SK-N-SH (cell line): ENCODE measurements around the gene ZNF541. TPM values are rescaled to one million over a fixed set of nuclear protein-coding genes. Genes with fewer than 3 reads are reported as not detected.
A peak's percentile ranks its signal among the peaks of the same experiment; 100 is the strongest.

Source experiments
- CTCF ChIA-PET: fragments of 300-600, 350-600 bp; formaldehyde crosslinking; extraction: SDS; loops from one replicate; lab custom pipeline; 2021; lab: Yijun Ruan, JAX
- POLR2A ChIA-PET: fragments of 350-600 bp; sonication (Branson Sonifier 250); formaldehyde crosslinking; extraction: SDS; loops from one replicate; lab custom pipeline; 2020; ENCODE audit warnings: antibody characterized with exemption, inconsistent platforms; lab: Yijun Ruan, JAX
- DNase-seq: peaks from one replicate; pipeline ENCODE4 v3.0.0; 2012
- H2AFZ ChIP-seq: fragments of 200-600 bp; sonication (generic); 2 replicates; pipeline ENCODE4 v1.8.1; 2016; ENCODE audit warnings: antibody characterized with exemption, mild to moderate bottlenecking, low read depth
- H3F3A ChIP-seq: fragments of 200-600 bp; sonication (generic); replicated peaks from 2 replicates; pipeline ENCODE3; 2016; ENCODE audit warnings: antibody characterized with exemption, mild to moderate bottlenecking; ENCODE audit not compliant: insufficient read depth
- H3K27ac ChIP-seq, 2 experiments: fragments of 200-500 bp in 1 of 2; fragments of 200-600 bp in 1 of 2; sonication (Bioruptor generic) in 1 of 2; sonication (generic), shearing (Covaris generic) in 1 of 2; 2 replicates each; pipeline versions ENCODE4 v1.5.1 to v1.6.1; 2014 to 2016; ENCODE audit warnings: low read depth in 2 of 2, inconsistent platforms in 1 of 2, low read length in 1 of 2, mild to moderate bottlenecking in 1 of 2, mixed read lengths in 1 of 2
- H3K27me3 ChIP-seq: fragments of 200-600 bp; sonication (generic), shearing (Covaris generic); 2 replicates; pipeline ENCODE4 v1.6.1; 2016; ENCODE audit warnings: mixed run types; ENCODE audit not compliant: insufficient read depth
- H3K36me3 ChIP-seq, 2 experiments: fragments of 200-500 bp in 1 of 2; fragments of 200-600 bp in 1 of 2; sonication (Bioruptor generic) in 1 of 2; sonication (generic) in 1 of 2; replicated peaks in 1 of 2; 2 replicates each; pipeline versions ENCODE3 to v1.5.1; 2014 to 2016; ENCODE audit warnings: low read length in 1 of 2, mild to moderate bottlenecking in 1 of 2; ENCODE audit not compliant: insufficient read depth in 2 of 2, control insufficient read depth in 1 of 2
- H3K4me1 ChIP-seq, 2 experiments: fragments of 200-500 bp in 1 of 2; fragments of 200-600 bp in 1 of 2; sonication (Bioruptor generic) in 1 of 2; sonication (generic), shearing (Covaris generic) in 1 of 2; 2 replicates each; pipeline versions ENCODE4 v1.5.1 to v1.6.1; 2014 to 2016; ENCODE audit warnings: low read depth in 1 of 2, low read length in 1 of 2, mixed run types in 1 of 2; ENCODE audit not compliant: insufficient read depth in 2 of 2, control insufficient read depth in 1 of 2
- H3K4me2 ChIP-seq: fragments of 200-600 bp; sonication (generic), shearing (Covaris generic); 2 replicates; pipeline ENCODE4 v1.6.1; 2017; ENCODE audit warnings: mixed run types
- H3K4me3 ChIP-seq, 2 experiments: fragments of 200-500 bp in 1 of 2; fragments of 200-600 bp in 1 of 2; sonication (Bioruptor generic) in 1 of 2; sonication (generic), shearing (Covaris generic) in 1 of 2; 2 replicates each; pipeline versions ENCODE4 v1.5.1 to v1.8.1; 2014 to 2016; ENCODE audit warnings: low read depth in 2 of 2, inconsistent platforms in 1 of 2, low read length in 1 of 2, mild to moderate bottlenecking in 1 of 2, mixed read lengths in 1 of 2, moderate library complexity in 1 of 2
- H3K79me2 ChIP-seq: fragments of 200-600 bp; sonication (generic); 2 replicates; pipeline ENCODE4 v1.8.1; 2017; ENCODE audit warnings: mild to moderate bottlenecking; ENCODE audit not compliant: insufficient read depth
- H3K9ac ChIP-seq: fragments of 200-600 bp; sonication (generic); 2 replicates; pipeline ENCODE4 v1.6.1; 2017; ENCODE audit warnings: mixed run types
- H3K9me2 ChIP-seq: fragments of 200-600 bp; sonication (generic); 2 replicates; pipeline ENCODE4 v1.6.1; 2017; ENCODE audit warnings: mixed run types
- H3K9me3 ChIP-seq: fragments of 200-600 bp; sonication (generic); 2 replicates; pipeline ENCODE4 v1.6.1; 2017; ENCODE audit warnings: mixed run types, mild to moderate bottlenecking, moderate library complexity
- H4K20me1 ChIP-seq: fragments of 200-600 bp; sonication (generic); 2 replicates; pipeline ENCODE4 v1.6.1; 2017; ENCODE audit warnings: mild to moderate bottlenecking, mixed run types; ENCODE audit not compliant: insufficient read depth
- CTCF ChIP-seq: fragments of 200-600 bp; sonication (generic); IDR thresholded peaks from 2 replicates; pipeline ENCODE4 v1.6.1; 2017; ENCODE audit warnings: antibody characterized with exemption, mild to moderate bottlenecking, moderate library complexity
- MAX ChIP-seq: IDR thresholded peaks from 2 replicates; pipeline ENCODE4 v1.4.0; 2012; ENCODE audit warnings: low read depth
- NRF1 ChIP-seq: IDR thresholded peaks from 2 replicates; pipeline ENCODE4 v1.6.1; 2012; ENCODE audit warnings: low read depth, mild to moderate bottlenecking, low read length
- REST ChIP-seq: IDR thresholded peaks from 2 replicates; pipeline ENCODE4 v1.6.1; 2012; ENCODE audit warnings: mild to moderate bottlenecking, low read depth, low read length, moderate library complexity
- TEAD4 ChIP-seq: IDR thresholded peaks from 2 replicates; pipeline ENCODE4 v1.4.0; 2012; ENCODE audit warnings: mild to moderate bottlenecking, borderline replicate concordance; ENCODE audit not compliant: insufficient read depth
- whole genome bisulfite sequencing: methylation state at CpG from one replicate; pipeline ENCODE4 v1.1.6; 2017; ENCODE audit warnings: low lambda C conversion rate; 5-methylcytosine and 5-hydroxymethylcytosine counted together
- polyA plus RNA-seq, 3 experiments: library from polyadenylated mRNA; depleted of rRNA; stranded (reverse); fragments of >200 nt; gene quantifications; 2 replicates each; pipeline ENCODE4 v1.2.3, GENCODE V29; 2012
- TF ChIP-seq, protein P1 (sequence below): IDR thresholded peaks from 2 replicates; pipeline ENCODE4; 2012

The ZNF541 gene
- polyA plus RNA-seq, 1 of the 3 experiments (the other 2 are of a cell fraction) = 0.08 TPM

DNA sequence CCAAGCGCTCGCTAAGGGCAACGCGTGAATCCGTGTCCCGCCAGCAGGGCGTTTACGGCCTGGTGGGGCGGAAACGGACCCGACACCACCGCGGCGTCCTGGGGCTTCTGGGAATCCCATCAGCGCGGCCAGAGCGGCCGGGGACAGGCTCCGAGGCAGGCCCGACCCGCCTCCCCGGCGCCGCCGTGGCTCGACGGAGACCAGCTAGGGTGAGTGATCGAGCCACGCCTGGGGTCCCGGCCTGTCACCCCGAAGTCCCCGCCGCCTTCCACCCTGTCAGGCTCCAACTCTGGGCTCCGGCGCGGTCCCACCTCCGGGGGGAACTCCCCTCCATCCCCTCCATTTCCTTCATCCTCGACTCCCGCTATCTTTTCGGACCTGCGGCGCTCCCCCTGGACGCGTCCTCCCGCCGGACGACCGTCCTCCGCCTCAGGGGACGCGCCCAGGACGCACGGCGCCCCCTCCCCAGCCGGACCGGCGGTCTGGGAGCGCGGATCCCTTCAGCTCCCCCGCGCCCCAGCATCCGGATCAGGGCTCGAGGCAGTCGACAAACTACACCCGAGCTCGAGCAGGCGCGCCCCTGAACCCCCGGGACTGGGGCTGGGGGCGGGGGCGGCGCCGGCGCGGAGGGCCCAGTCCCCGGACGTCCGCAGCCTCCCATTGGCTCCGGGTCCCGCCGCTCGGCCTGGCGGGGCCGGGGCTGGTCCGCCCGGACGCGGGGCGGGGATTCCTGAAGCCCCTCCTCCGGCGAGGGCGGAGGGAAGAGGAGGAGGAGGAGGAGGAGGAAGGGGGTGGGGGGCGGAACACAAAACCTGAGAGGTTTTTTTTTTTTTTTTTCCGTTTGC, 35.3 kb upstream of the ZNF541 start (continued):
- peak; percentile 5; the same call in 1 of the 2 replicates for TF ChIP-seq MAX

DNA sequence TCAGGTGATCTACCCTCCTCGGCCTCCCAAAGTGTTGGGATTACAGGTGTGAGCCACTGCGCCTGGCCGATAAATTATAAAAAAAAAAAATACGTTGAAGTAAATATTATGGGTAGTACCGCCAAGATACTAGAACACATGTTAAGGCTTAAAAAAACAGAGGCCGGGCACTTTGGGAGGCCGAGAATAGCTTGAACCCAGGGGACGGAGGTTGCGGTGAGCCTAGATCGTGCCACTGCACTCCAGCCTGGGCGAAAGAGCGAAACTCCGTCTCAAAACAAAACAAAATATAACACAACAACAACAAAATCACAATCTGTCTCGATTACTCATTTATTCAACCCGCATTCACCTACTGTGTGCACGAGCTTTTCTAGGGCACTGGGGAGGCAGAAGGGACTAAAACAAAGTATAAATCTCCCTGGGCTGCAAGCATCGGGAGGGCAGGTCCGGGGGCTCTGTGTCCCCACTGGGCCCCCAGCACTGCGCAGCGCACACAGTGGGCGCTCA, 34.7 kb upstream of the ZNF541 start:
- peak overlapping the region; percentile 87 to 99 for H3K4me3 ChIP-seq
- H3K79me2 ChIP-seq = peaks cover 57% of the 10 kb centered on the region
- H3K9me2 ChIP-seq = no peaks in the 10 kb centered on the region
- H3F3A ChIP-seq = peaks cover 22% of the 10 kb centered on the region
- H3K4me1 ChIP-seq = peaks cover 15 to 17% of the 10 kb centered on the region in 2 experiments; a peak in 2 of 4 replicates
- ChIA-PET CTCF (interaction anchor here (1.0 to 1.3 kb wide), 5 partner anchors 14 to 179 kb away, joined by 3 to 4 read pairs (median 3); partner anchors contain the start of genes EHD2 and KPTN), POLR2A (no interaction called here)
- WGBS = 56% methylated on average over 20 of the region's 21 CpGs
- 0 out of 2 replicates have a peak overlapping the region, but pooled peaks have one; percentile 91 for H2AFZ ChIP-seq
- no peak for DNase-seq
- H3K9me3 ChIP-seq = no peaks in the 10 kb centered on the region
- no peaks in the 10 kb centered on the region for H3K36me3 ChIP-seq
- peak overlapping the region; percentile 99 for H3K9ac ChIP-seq
- no peaks in the 10 kb centered on the region for H3K27me3 ChIP-seq
- peak overlapping the region; percentile 95 for H3K4me2 ChIP-seq
- H3K27ac ChIP-seq = peak overlapping the region; percentile 89 to 93
- peaks cover 15% of the 10 kb centered on the region for H4K20me1 ChIP-seq
- TF ChIP-seq REST = no peak
- TF ChIP-seq CTCF = peak; percentile 37; the same call in 1 of the 2 replicates
- no peak for TF ChIP-seq NRF1
- TF ChIP-seq, protein P1, sequence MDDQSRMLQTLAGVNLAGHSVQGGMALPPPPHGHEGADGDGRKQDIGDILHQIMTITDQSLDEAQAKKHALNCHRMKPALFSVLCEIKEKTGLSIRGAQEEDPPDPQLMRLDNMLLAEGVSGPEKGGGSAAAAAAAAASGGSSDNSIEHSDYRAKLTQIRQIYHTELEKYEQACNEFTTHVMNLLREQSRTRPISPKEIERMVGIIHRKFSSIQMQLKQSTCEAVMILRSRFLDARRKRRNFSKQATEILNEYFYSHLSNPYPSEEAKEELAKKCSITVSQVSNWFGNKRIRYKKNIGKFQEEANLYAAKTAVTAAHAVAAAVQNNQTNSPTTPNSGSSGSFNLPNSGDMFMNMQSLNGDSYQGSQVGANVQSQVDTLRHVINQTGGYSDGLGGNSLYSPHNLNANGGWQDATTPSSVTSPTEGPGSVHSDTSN = no peak
- TF ChIP-seq TEAD4 = no peak
